OCI-LY7 (cell line): ENCODE data around the gene NUB1.

Experiments used
- EZH2phosphoT487 ChIP-seq: fragments of 200-600 bp; sonication (generic); IDR thresholded peaks from 2 replicates; pipeline ENCODE4 v1.6.1; 2018; ENCODE audit warnings: low read depth, borderline replicate concordance, mild to moderate bottlenecking, mixed run types, antibody characterized with exemption, low read length, moderate library complexity, mixed read lengths
- TF ChIP-seq, protein P1 (sequence below): fragments of 200-600 bp; sonication (generic); conservative IDR thresholded peaks from 2 replicates; pipeline ENCODE4 v1.5.1; 2014; ENCODE audit warnings: mild to moderate bottlenecking, antibody characterized with exemption, low read length, moderate library complexity, mixed read lengths

- TF ChIP-seq, protein P1, sequence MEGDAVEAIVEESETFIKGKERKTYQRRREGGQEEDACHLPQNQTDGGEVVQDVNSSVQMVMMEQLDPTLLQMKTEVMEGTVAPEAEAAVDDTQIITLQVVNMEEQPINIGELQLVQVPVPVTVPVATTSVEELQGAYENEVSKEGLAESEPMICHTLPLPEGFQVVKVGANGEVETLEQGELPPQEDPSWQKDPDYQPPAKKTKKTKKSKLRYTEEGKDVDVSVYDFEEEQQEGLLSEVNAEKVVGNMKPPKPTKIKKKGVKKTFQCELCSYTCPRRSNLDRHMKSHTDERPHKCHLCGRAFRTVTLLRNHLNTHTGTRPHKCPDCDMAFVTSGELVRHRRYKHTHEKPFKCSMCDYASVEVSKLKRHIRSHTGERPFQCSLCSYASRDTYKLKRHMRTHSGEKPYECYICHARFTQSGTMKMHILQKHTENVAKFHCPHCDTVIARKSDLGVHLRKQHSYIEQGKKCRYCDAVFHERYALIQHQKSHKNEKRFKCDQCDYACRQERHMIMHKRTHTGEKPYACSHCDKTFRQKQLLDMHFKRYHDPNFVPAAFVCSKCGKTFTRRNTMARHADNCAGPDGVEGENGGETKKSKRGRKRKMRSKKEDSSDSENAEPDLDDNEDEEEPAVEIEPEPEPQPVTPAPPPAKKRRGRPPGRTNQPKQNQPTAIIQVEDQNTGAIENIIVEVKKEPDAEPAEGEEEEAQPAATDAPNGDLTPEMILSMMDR, result no peak
- no peak for TF ChIP-seq EZH2phosphoT487
Observed at GRCh38 chr7:151361193-151361959, 19.8 kb downstream of the NUB1 start.
